Measurements from ENCODE around the gene FMO2.

Gene FMO2, protein sequence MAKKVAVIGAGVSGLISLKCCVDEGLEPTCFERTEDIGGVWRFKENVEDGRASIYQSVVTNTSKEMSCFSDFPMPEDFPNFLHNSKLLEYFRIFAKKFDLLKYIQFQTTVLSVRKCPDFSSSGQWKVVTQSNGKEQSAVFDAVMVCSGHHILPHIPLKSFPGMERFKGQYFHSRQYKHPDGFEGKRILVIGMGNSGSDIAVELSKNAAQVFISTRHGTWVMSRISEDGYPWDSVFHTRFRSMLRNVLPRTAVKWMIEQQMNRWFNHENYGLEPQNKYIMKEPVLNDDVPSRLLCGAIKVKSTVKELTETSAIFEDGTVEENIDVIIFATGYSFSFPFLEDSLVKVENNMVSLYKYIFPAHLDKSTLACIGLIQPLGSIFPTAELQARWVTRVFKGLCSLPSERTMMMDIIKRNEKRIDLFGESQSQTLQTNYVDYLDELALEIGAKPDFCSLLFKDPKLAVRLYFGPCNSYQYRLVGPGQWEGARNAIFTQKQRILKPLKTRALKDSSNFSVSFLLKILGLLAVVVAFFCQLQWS

DNA sequence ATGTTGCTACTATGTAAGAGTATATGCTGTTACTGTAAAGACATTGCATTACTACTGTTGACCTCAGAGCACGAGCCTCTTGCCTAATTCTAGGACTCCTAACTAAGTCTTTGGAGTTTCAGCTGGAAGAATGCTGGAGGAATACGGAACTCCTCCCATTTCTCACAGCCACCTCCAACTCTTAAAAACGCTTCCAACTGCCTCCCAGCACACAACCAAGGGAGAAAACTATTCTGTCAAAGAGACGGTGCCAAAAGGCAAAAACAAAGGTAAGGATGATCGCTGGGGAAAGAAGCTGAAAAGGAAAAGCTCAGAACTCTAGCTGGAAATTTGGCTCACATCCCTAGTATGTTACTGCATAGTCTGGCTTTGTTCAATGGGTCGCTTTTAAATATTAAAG lies at the start of gene FMO2:
Gene FMO2, plus strand, starts transcription at position 210 of the 400 bp plus-strand sequence. CDS start 414 bp downstream, outside the sequence.
- DNase-seq (ENCODE audit: low spot score) = no peak

- DNase-seq (ENCODE audit: low spot score) = no peak
These were observed 47.5 kb upstream of the FMO2 start for GRCh38 chr1:171137580-171137979.

DNA sequence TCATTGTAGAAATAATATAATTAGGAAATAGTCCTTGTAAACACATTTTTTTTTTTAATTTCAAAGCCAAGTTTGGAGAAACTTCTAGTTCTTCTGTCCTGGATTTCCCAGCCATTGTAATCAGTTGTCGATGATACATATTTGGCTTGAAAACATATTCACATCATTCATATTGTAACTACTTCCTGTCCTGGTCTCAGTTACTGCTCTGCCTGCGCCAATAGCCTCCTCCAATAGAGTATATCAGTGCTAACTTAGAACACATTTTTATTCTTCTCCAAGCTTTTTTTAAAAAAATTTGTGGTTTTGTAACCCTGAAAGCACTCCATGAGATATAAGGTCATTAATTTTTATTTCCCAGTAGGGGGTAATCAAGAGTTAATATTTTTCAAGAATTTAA lies 46.1 kb upstream of the FMO2 start:
- no peak for DNase-seq (ENCODE audit: low spot score)

DNA sequence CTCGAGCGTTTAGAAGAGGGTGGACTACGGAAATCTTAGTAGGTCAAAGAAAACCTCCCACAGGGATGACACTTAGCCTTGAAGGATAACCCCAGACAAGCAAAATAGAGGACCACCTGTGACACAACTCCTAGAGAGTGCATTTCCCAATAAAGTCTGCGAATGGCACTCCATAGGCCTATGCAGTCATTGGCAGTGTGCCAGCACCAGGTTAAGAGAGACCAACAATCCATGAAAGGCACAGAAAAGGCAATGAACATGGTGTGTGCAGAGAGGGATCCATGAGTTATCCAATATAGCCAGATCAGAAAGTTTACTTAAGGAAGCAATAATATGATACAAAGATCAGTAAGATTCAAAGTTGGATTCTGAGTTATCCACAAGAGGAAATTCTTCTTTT lies 45.2 kb upstream of the FMO2 start:
- DNase-seq (ENCODE audit: low spot score) = no peak

- no peak for DNase-seq (ENCODE audit: low spot score)
These were observed 44.7 kb upstream of the FMO2 start for GRCh38 chr1:171140401-171140800.

GRCh38 chr1:171140956-171141687 lies 44.0 kb upstream of the FMO2 start:
- peak; percentile 33 for DNase-seq (ENCODE audit: low spot score)

DNA sequence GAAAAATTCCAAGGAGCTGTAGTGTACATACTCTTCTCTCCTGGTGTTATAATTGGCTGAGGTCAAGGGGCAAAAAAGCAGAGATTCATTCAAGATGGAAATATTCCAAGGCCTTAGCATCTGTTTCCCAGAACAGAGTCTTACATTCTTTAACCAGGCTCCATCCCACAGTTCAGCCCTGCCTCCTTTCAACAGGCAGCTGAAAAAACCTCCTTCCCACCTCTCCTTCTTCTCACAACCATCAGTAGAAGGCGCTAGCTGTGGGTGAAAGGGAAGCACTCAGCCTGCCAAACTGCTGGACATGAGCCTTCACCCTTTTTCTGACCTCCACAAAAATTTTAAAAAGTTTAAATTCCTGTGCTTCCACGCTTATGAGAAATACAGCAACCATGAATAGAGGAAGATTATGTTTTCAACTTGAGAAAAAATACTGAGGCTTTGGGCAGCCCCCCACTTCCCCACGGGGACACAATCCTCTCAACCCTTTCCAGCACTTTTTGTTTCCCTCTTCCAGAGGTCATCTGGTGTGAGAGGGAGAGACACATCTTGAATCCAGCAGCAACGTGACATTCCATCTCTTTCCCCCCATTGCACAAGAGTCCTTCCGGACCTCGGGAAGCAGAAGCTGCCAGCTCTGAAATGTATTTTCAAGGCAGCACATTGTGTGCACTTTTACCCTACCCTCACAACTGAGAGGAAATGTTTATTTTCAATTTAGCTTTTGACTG lies 43.2 kb upstream of the FMO2 start:
- DNase-seq (ENCODE audit: low spot score) = peak; percentile 16

DNA sequence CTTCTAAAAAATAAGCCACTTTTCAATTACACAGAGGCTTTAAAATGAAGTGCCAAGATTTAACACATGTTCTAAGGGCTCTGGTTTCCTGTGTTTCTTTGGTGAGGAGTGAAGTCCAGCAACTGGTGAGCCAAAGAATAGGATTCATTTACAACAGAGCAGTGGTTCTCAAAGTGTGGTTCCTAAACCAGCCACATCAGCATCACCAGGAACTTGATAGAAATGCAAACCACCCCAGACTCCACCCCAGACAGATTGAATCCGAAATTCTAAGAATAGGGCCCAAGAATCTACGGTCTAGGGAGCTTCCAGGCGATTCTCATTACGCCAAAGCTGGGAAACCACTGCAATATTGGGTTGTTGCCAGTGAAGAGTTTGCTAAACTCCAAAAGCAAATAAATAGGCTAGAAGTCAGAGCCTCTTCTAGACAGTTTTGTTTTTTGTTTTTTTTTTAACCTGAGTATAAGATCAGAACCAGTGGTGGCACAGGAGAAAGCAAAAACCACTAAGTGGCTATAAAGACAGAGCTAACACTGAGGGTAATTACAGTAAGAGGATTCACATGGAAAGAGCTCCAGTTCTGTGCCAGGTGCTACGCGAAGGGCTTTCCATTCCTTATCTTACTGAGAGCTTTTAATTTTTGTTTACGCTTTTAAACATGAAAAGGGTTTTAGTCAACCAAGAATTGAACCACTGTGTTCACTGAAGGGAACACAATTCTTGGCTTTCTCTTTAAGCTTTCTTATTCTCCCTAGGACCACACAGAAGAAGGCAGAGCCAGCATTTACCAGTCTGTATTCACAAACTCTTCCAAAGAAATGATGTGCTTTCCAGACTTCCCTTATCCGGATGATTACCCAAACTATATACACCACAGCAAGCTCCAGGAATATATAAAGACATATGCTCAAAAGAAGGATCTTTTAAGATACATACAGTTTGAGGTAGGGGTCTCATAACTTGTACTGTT lies 42.4 kb upstream of the FMO2 start:
- DNase-seq (ENCODE audit: low spot score) = no peak

DNA sequence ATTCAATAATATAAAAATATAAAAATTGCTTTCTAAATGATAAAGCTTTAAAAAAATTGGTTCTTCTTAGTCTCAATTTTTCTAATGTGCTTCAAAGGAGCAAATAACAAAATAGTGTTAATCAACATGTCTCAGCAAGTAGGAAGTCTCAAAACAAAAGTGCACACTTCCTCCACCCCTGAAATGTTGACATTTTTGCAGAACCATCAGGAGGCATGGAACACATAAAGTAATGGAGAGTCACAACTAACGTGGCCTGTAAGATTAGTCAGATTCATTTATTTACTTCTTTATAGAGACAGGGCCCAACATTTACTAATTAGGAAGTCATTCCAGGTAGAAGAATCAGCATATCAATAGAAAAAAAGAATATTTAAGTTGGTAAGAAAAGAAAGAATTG lies 34.9 kb upstream of the FMO2 start:
- no peak for DNase-seq (ENCODE audit: low spot score)

DNA sequence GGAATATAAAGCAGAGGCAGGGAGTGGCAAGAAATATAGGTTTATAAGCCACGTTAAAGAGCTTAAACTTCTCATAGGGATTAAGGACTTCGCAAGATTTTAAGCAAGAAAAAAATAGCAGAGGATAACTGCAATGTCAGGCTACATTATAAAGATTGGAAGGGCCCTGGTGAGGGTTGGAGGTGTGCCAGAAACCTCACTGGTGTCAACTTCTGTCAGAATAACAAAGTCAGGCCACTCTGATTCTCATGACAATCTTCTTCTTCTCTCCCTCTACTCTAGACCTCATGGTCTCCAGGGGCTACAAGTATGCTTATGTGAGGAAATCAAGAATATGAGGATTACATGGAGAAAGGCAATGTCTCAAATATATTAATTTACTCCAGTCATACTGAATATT lies 32.6 kb upstream of the FMO2 start:
- no peak for DNase-seq (ENCODE audit: low spot score)

- DNase-seq (ENCODE audit: low spot score) = no peak
These were observed 29.6 kb upstream of the FMO2 start for GRCh38 chr1:171155484-171155883.

DNA sequence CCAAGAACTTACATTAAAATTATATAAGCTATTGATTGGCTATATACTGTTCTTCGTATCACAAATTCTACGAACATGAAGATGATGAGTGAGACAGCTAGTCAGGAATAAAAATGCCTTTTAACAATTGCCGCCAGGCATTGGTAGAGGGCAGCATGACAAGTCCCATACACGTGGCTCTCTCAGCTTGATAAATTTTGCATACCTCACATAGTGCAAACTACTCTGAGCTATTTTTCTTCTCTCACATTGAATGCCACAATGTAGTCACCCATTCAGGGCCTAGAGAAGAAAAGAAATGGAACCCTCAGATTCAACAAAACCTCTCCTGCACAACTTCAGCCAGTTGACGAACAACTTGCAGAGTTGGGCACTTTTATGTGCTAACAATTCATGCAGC lies 27.0 kb upstream of the FMO2 start:
- no peak for DNase-seq (ENCODE audit: low spot score)

DNA sequence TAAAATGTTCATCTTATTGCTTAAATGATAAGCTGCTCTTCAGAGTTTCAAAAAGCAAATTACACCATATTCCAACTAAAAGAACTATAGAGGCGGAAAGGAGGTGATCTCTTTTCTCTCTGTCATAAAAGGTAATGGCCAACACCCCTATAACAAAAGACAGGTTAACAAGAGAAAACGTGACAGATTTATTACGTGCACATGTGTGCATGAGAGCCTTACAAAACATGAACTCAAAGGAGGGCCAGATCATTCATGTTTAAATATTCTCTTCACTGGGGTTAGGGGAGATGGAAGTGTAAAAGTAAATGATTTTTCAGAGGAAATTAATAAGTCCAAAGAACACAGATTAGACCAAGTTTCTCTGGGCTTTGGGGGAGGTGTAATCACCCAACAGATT lies 26.5 kb upstream of the FMO2 start:
- no peak for DNase-seq (ENCODE audit: low spot score)

DNA sequence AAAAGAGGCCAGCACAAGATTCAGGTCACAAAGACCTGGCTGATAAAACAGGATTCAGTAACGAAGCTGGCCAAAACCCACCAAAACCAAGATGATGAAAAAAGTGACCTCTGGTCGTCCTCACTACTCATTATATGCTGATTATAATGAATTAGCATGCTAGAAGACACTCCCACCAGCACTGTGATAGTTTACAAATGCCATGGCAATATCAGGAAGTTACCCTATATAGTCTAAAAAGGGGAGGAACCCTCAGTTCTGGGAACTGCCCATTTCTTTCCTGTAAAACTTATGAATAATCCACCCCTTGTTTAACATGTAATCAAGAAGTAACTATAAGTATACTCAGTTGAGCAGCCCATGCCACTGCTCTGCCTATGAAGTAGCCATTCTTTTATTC lies 26.0 kb upstream of the FMO2 start:
- no peak for DNase-seq (ENCODE audit: low spot score)

- DNase-seq (ENCODE audit: low spot score) = peak; percentile 32
These were observed 24.9 kb upstream of the FMO2 start for GRCh38 chr1:171160211-171160610.

- DNase-seq (ENCODE audit: low spot score) = no peak
These were observed 24.3 kb upstream of the FMO2 start for GRCh38 chr1:171160639-171161354.

DNA sequence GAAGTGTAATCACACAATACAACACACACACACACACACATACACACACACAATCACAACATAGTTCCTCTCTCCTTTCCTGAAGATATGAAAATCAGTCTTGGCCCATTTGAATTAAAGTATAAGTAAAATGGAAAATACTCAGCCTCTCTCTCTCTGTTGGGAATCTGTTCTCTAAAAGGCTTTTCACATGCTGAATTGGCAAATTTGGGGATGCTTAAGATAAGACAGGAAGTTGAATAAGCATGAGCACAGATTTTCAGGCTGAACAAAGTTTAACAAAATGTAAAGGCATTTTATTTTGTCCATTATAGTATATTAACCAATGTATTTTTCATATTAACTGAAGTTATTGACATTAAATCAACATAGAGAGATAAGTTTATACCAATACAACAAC lies 23.7 kb upstream of the FMO2 start:
- DNase-seq (ENCODE audit: low spot score) = no peak

DNA sequence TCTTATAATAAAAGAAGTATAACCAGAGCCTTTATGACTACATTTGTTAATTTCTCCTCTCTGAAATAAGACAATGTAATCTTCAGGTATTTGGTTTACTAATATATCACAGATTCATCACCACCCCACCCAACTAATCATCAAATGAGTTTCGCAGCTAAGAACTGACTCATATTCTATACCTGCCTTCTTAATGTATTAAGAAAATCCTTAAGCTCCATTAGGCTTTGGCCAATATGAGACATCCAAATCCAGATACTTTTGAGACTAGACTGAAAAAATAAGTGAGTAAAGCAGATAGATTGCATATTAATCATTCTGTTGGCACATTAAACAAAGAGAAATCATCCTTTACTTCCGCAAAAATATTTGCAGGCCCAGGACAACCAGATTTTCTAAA lies 18.7 kb upstream of the FMO2 start:
- DNase-seq (ENCODE audit: low spot score) = no peak

- DNase-seq (ENCODE audit: low spot score) = no peak
These were observed 17.3 kb upstream of the FMO2 start for GRCh38 chr1:171167785-171168184.

- DNase-seq (ENCODE audit: low spot score) = no peak
These were observed 12.6 kb upstream of the FMO2 start for GRCh38 chr1:171172471-171172870.

GRCh38 chr1:171173069-171173468 lies 12.0 kb upstream of the FMO2 start:
- no peak for DNase-seq (ENCODE audit: low spot score)

All from COLO829 (cell line).